KOPT-K1 (cell line): ENCODE data around the gene THADA.

Source experiments
- H3K27ac ChIP-seq: fragments of 200-600 bp; sonication (generic); 2 replicates; pipeline ENCODE4 v1.5.1; 2016; ENCODE audit warnings: antibody characterized with exemption, mild to moderate bottlenecking, low read depth, low read length; ENCODE audit not compliant: poor library complexity, severe bottlenecking
- H3K36me3 ChIP-seq: fragments of 200-600 bp; sonication (generic); 2 replicates; pipeline ENCODE4 v1.5.1; 2017; ENCODE audit warnings: antibody characterized with exemption, mild to moderate bottlenecking, low read length, moderate library complexity; ENCODE audit not compliant: insufficient read depth
- H3K9me3 ChIP-seq: fragments of 200-600 bp; sonication (generic); 2 replicates; pipeline ENCODE4 v1.5.1; 2017; ENCODE audit warnings: antibody characterized with exemption, low read length, mild to moderate bottlenecking; ENCODE audit not compliant: insufficient read depth, poor library complexity, severe bottlenecking

The THADA gene

GRCh38 chr2:43219383-43220228 is 376.2 kb downstream of the THADA start:
- Histone ChIP-seq H3K36me3 (peaks cover 32% of the 10 kb centered on the region), H3K27ac (peak overlapping the region; percentile 99), H3K9me3 (no peaks in the 10 kb centered on the region)

GRCh38 chr2:43218702-43219382 is 377.0 kb downstream of the THADA start:
- no peaks in the 10 kb centered on the region for H3K9me3 ChIP-seq
- H3K27ac ChIP-seq, result peak overlapping the region; percentile 99
- H3K36me3 ChIP-seq, result peaks cover 25% of the 10 kb centered on the region

- peak overlapping the region; percentile 99 for H3K27ac ChIP-seq
- no peaks in the 10 kb centered on the region for H3K9me3 ChIP-seq
- peaks cover 19% of the 10 kb centered on the region for H3K36me3 ChIP-seq
Observed at GRCh38 chr2:43218155-43218701, 377.6 kb downstream of the THADA start.

GRCh38 chr2:43217228-43218154 is 378.3 kb downstream of the THADA start:
- peaks cover 11% of the 10 kb centered on the region for H3K36me3 ChIP-seq
- no peaks in the 10 kb centered on the region for H3K9me3 ChIP-seq
- peak overlapping the region; percentile 99 for H3K27ac ChIP-seq

- Histone ChIP-seq H3K27ac (no peak overlapping the region), H3K36me3 (peaks cover 3% of the 10 kb centered on the region)
Observed at GRCh38 chr2:43216629-43217028, 379.2 kb downstream of the THADA start.

GRCh38 chr2:43215673-43216255 is 380.1 kb downstream of the THADA start:
- Histone ChIP-seq H3K36me3 (no peaks in the 10 kb centered on the region), H3K9me3 (no peaks in the 10 kb centered on the region), H3K27ac (no peak overlapping the region)

More at GRCh38 chr2:43216629-43217028, 379.2 kb downstream of the THADA start:
- no peaks in the 10 kb centered on the region for H3K9me3 ChIP-seq

GRCh38 chr2:43214253-43214652 is 381.6 kb downstream of the THADA start:
- no peak overlapping the region for H3K27ac ChIP-seq
- H3K36me3 ChIP-seq, result no peaks in the 10 kb centered on the region

GRCh38 chr2:43212931-43213330 is 382.9 kb downstream of the THADA start:
- Histone ChIP-seq H3K27ac (peak overlapping the region; percentile 5), H3K9me3 (no peaks in the 10 kb centered on the region), H3K36me3 (no peaks in the 10 kb centered on the region)

More at GRCh38 chr2:43214253-43214652, 381.6 kb downstream of the THADA start:
- no peaks in the 10 kb centered on the region for H3K9me3 ChIP-seq

- Histone ChIP-seq H3K27ac (no peak overlapping the region), H3K9me3 (no peaks in the 10 kb centered on the region), H3K36me3 (no peaks in the 10 kb centered on the region)
Observed at GRCh38 chr2:43212216-43212835, 383.5 kb downstream of the THADA start.

- Histone ChIP-seq H3K36me3 (no peaks in the 10 kb centered on the region), H3K9me3 (no peaks in the 10 kb centered on the region), H3K27ac (peak overlapping the region; percentile 35)
Observed at GRCh38 chr2:43210467-43211303, 385.2 kb downstream of the THADA start.

GRCh38 chr2:43210125-43210466 is 385.7 kb downstream of the THADA start:
- Histone ChIP-seq H3K9me3 (no peaks in the 10 kb centered on the region), H3K36me3 (no peaks in the 10 kb centered on the region), H3K27ac (no peak overlapping the region)

- no peak overlapping the region for H3K27ac ChIP-seq
- H3K36me3 ChIP-seq, result no peaks in the 10 kb centered on the region
- no peaks in the 10 kb centered on the region for H3K9me3 ChIP-seq
Observed at GRCh38 chr2:43209204-43209717, 386.6 kb downstream of the THADA start.

- Histone ChIP-seq H3K36me3 (no peaks in the 10 kb centered on the region), H3K27ac (no peak overlapping the region), H3K9me3 (no peaks in the 10 kb centered on the region)
Observed at GRCh38 chr2:43207553-43208300, 388.1 kb downstream of the THADA start.
